Stimulated activated naive CD8-positive, alpha-beta T cell treated with anti-CD3 and anti-CD28 coated beads, Interleukin-15, Interleukin-2, amounts not matched to agents 100 ng/mL and 50 ng/mL, for 24 hours (primary cell): ENCODE data around the gene TCEA3.

Experiments used
- H3K27ac Mint-ChIP-seq: one replicate; pipeline ENCODE4 v1.8.0; 2021; ENCODE audit warnings: mild to moderate bottlenecking, mixed read lengths
- H3K27me3 Mint-ChIP-seq: one replicate; pipeline ENCODE4 v1.8.0; 2021; ENCODE audit warnings: mixed read lengths
- H3K36me3 Mint-ChIP-seq: one replicate; pipeline ENCODE4 v1.8.0; 2021; ENCODE audit warnings: low read depth, mixed read lengths
- H3K4me1 Mint-ChIP-seq: one replicate; pipeline ENCODE4 v1.8.0; 2021; ENCODE audit warnings: low read depth, mixed read lengths
- H3K4me3 Mint-ChIP-seq: one replicate; pipeline ENCODE4 v1.8.0; 2021; ENCODE audit warnings: mild to moderate bottlenecking, mixed read lengths
- H3K9me3 Mint-ChIP-seq: one replicate; pipeline ENCODE4 v1.8.0; 2021; ENCODE audit warnings: mixed read lengths

The TCEA3 gene

GRCh38 chr1:23453455-23454000, 29.0 kb upstream of the TCEA3 start:
- Mint-ChIP-seq H3K9me3 (no peaks in the 10 kb centered on the region), H3K27me3 (peaks cover 6% of the 10 kb centered on the region), H3K27ac (no peak overlapping the region), H3K36me3 (no peaks in the 10 kb centered on the region), H3K4me1 (peaks cover 14% of the 10 kb centered on the region), H3K4me3 (no peak overlapping the region)

GRCh38 chr1:23452011-23452411, 27.5 kb upstream of the TCEA3 start:
- H3K9me3 Mint-ChIP-seq: no peaks in the 10 kb centered on the region
- H3K27ac Mint-ChIP-seq: peak overlapping the region; percentile 38
- no peak overlapping the region for H3K4me3 Mint-ChIP-seq
- H3K36me3 Mint-ChIP-seq: no peaks in the 10 kb centered on the region
- H3K4me1 Mint-ChIP-seq: peaks cover 14% of the 10 kb centered on the region
- peaks cover 3% of the 10 kb centered on the region for H3K27me3 Mint-ChIP-seq

GRCh38 chr1:23451441-23451840, 26.9 kb upstream of the TCEA3 start:
- no peaks in the 10 kb centered on the region for H3K9me3 Mint-ChIP-seq
- no peaks in the 10 kb centered on the region for H3K36me3 Mint-ChIP-seq
- H3K27ac Mint-ChIP-seq: no peak overlapping the region
- peaks cover 1% of the 10 kb centered on the region for H3K27me3 Mint-ChIP-seq
- no peak overlapping the region for H3K4me3 Mint-ChIP-seq
- H3K4me1 Mint-ChIP-seq: peaks cover 13% of the 10 kb centered on the region

- no peak overlapping the region for H3K4me3 Mint-ChIP-seq
- peaks cover 9% of the 10 kb centered on the region for H3K4me1 Mint-ChIP-seq
- H3K27ac Mint-ChIP-seq: no peak overlapping the region
- H3K9me3 Mint-ChIP-seq: no peaks in the 10 kb centered on the region
- H3K36me3 Mint-ChIP-seq: no peaks in the 10 kb centered on the region
- H3K27me3 Mint-ChIP-seq: no peaks in the 10 kb centered on the region
These were observed 26.3 kb upstream of the TCEA3 start for GRCh38 chr1:23450894-23451293.

GRCh38 chr1:23449958-23450357, 25.4 kb upstream of the TCEA3 start:
- no peaks in the 10 kb centered on the region for H3K27me3 Mint-ChIP-seq
- no peaks in the 10 kb centered on the region for H3K9me3 Mint-ChIP-seq
- peaks cover 9% of the 10 kb centered on the region for H3K4me1 Mint-ChIP-seq
- no peak overlapping the region for H3K4me3 Mint-ChIP-seq
- H3K36me3 Mint-ChIP-seq: no peaks in the 10 kb centered on the region
- H3K27ac Mint-ChIP-seq: no peak overlapping the region

- Mint-ChIP-seq H3K27ac (no peak overlapping the region), H3K4me3 (no peak overlapping the region), H3K9me3 (no peaks in the 10 kb centered on the region), H3K27me3 (no peaks in the 10 kb centered on the region), H3K4me1 (peaks cover 9% of the 10 kb centered on the region), H3K36me3 (no peaks in the 10 kb centered on the region)
These were observed 24.8 kb upstream of the TCEA3 start for GRCh38 chr1:23449306-23449705.

- Mint-ChIP-seq H3K36me3 (no peaks in the 10 kb centered on the region), H3K27ac (no peak overlapping the region), H3K9me3 (no peaks in the 10 kb centered on the region), H3K4me3 (no peak overlapping the region), H3K4me1 (peaks cover 9% of the 10 kb centered on the region), H3K27me3 (no peaks in the 10 kb centered on the region)
These were observed 24.3 kb upstream of the TCEA3 start for GRCh38 chr1:23448846-23449245.

GRCh38 chr1:23446661-23447310, 22.2 kb upstream of the TCEA3 start:
- Mint-ChIP-seq H3K4me1 (peaks cover 2% of the 10 kb centered on the region), H3K9me3 (no peaks in the 10 kb centered on the region), H3K4me3 (no peak overlapping the region), H3K27ac (no peak overlapping the region), H3K27me3 (no peaks in the 10 kb centered on the region), H3K36me3 (no peaks in the 10 kb centered on the region)

- no peaks in the 10 kb centered on the region for H3K9me3 Mint-ChIP-seq
- H3K4me1 Mint-ChIP-seq: no peaks in the 10 kb centered on the region
- H3K4me3 Mint-ChIP-seq: no peak overlapping the region
- no peak overlapping the region for H3K27ac Mint-ChIP-seq
- no peaks in the 10 kb centered on the region for H3K27me3 Mint-ChIP-seq
- H3K36me3 Mint-ChIP-seq: no peaks in the 10 kb centered on the region
These were observed 20.2 kb upstream of the TCEA3 start for GRCh38 chr1:23444596-23445390.

- H3K4me3 Mint-ChIP-seq: no peak overlapping the region
- no peak overlapping the region for H3K27ac Mint-ChIP-seq
- H3K9me3 Mint-ChIP-seq: no peaks in the 10 kb centered on the region
- no peaks in the 10 kb centered on the region for H3K4me1 Mint-ChIP-seq
- H3K27me3 Mint-ChIP-seq: no peaks in the 10 kb centered on the region
- H3K36me3 Mint-ChIP-seq: no peaks in the 10 kb centered on the region
These were observed 19.6 kb upstream of the TCEA3 start for GRCh38 chr1:23444104-23444533.

GRCh38 chr1:23442751-23443150, 18.2 kb upstream of the TCEA3 start:
- Mint-ChIP-seq H3K27me3 (no peaks in the 10 kb centered on the region), H3K9me3 (no peaks in the 10 kb centered on the region), H3K36me3 (no peaks in the 10 kb centered on the region), H3K4me1 (no peaks in the 10 kb centered on the region), H3K27ac (no peak overlapping the region), H3K4me3 (no peak overlapping the region)

- Mint-ChIP-seq H3K4me3 (no peak overlapping the region), H3K27me3 (no peaks in the 10 kb centered on the region), H3K9me3 (no peaks in the 10 kb centered on the region), H3K36me3 (no peaks in the 10 kb centered on the region), H3K4me1 (no peaks in the 10 kb centered on the region), H3K27ac (no peak overlapping the region)
These were observed 17.0 kb upstream of the TCEA3 start for GRCh38 chr1:23441446-23442148.

- Mint-ChIP-seq H3K9me3 (no peaks in the 10 kb centered on the region), H3K4me3 (no peak overlapping the region), H3K27ac (no peak overlapping the region), H3K4me1 (no peaks in the 10 kb centered on the region), H3K27me3 (no peaks in the 10 kb centered on the region), H3K36me3 (no peaks in the 10 kb centered on the region)
These were observed 14.0 kb upstream of the TCEA3 start for GRCh38 chr1:23438545-23438944.

- H3K36me3 Mint-ChIP-seq: no peaks in the 10 kb centered on the region
- no peaks in the 10 kb centered on the region for H3K9me3 Mint-ChIP-seq
- no peak overlapping the region for H3K4me3 Mint-ChIP-seq
- H3K4me1 Mint-ChIP-seq: no peaks in the 10 kb centered on the region
- H3K27ac Mint-ChIP-seq: no peak overlapping the region
- no peaks in the 10 kb centered on the region for H3K27me3 Mint-ChIP-seq
These were observed 12.8 kb upstream of the TCEA3 start for GRCh38 chr1:23437355-23437664.
